ENCODE results near the gene ERP44.

DNA sequence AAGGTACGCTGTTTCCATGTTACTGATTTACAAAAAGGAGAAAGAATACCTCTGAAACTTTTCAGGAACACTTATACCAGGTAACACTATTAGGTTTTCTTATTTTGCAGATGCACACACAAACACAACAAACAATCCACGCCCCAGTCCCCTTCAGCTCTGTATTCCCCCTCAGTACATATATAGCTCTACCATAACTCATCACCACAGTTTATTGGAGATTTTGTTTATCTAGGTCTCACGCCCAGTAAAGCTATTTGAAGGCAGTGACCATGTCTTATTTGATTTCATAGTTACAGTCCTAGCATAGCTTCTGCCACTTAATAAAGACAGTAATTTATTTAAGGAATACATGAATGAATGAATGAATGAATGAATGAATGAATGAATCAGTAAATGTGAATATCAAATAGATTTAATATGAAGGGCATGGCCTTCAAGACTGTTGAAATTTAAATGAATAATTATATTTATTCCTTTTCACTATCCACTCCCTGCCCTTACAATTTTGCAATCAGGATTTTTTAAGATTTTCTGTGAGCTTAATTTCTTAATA is 33.2 kb upstream of the ERP44 start:
- no peak for TF ChIP-seq CTCF (IDR thresholded peaks at IDR 0.05)
- no peak for TF ChIP-seq REST (IDR thresholded peaks at IDR 0.05; ENCODE audit: insufficient read depth in 1 of 2, low read depth in 2 of 2, low read length in 1 of 2)
- no peak for TF ChIP-seq POLR2AphosphoS5 (IDR thresholded peaks at IDR 0.05; ENCODE audit: low read depth, low read length)

Data from Panc1 (cell line).